H1 (cell line): Measurements from ENCODE around the gene SLC35F1. TPM values are rescaled to one million over a fixed set of nuclear protein-coding genes. Genes with fewer than 3 reads are reported as not detected.

Experiments
- CHD7 ChIP-seq: fragments of 300-600 bp; sonication (generic); IDR thresholded peaks from 2 replicates; pipeline ENCODE4 v1.7.1; 2012; ENCODE audit warnings: low read length, moderate library complexity, mild to moderate bottlenecking, inconsistent platforms; ENCODE audit not compliant: insufficient replicate concordance
- polyA plus RNA-seq, 7 experiments: library from polyadenylated mRNA; depleted of rRNA in 3 of 7; stranded (reverse) in 5 of 7; unstranded in 2 of 7; fragments of >200 nt in 5 of 7; fragments of 200-250 nt in 2 of 7; gene quantifications; 1 replicate in 5 of 7; 2 replicates in 1 of 7; 4 replicates in 1 of 7; pipeline versions ENCODE4 v1.2.1 to v1.2.3, GENCODE V29; 2011 to 2013; ENCODE audit warnings: missing spikeins in 2 of 7, mixed read lengths in 2 of 7
- total RNA-seq: library from RNA; stranded (reverse); fragmentation: NEBNext Ultra II Directional; extraction: Animal tissue kit (Norgen Biotek cat#: 25700); gene quantifications from 2 replicates; pipeline ENCODE4 v1.2.1, GENCODE V29; 2021

The SLC35F1 gene
- total and polyA plus RNA-seq, 2 of the 8 experiments (the other 6 are each of a cell fraction or from before 2014, with no cell fraction given), result 7.0 to 10.0 TPM

GRCh38 chr6:118207947-118208346 is 300.9 kb downstream of the SLC35F1 start (continued):
- no peak for TF ChIP-seq CHD7
